HG03103 (cell line): ENCODE measurements around the gene MYO1F.
A peak's percentile ranks its signal among the peaks of the same experiment; 100 is the strongest.
"Not testable (repeated sequence)": the region's sequence is repeated elsewhere in the genome, so short reads cannot be mapped to it uniquely, and the experiment has no call there.

Source experiments
- ATAC-seq: cut with Tn5 transposase; IDR thresholded peaks from one replicate; pipeline ENCODE4 v1.9.1; 2021; ENCODE audit warnings: low read depth; ENCODE audit not compliant: unreplicated experiment

The MYO1F gene

DNA sequence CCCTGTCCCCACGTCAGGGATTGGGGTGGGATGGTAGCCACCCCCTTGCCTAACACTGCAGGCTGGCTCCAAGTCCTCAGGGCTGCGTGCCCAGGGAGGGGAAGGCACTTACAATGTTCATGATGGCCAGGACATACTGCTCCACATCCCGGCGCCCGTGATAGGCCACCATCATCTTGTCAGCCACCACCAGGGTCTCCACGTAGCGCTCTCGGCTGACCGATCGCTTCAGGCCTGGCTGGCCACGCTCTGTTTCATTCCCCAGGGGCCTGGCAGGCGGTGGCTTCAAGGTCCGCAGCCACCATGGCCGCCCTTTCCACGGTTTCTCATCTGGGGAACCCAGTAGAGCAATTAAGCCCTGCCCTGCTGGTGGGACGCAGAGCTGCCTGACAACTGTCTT lies 23.6 kb upstream of the MYO1F start:
- no peak for ATAC-seq

- ATAC-seq: no peak
Observed at GRCh38 chr19:8600064-8600463, 22.8 kb upstream of the MYO1F start.

- no peak for ATAC-seq
Observed at GRCh38 chr19:8596168-8596567, 18.9 kb upstream of the MYO1F start.

GRCh38 chr19:8595651-8596050 lies 18.4 kb upstream of the MYO1F start:
- ATAC-seq: no peak

- no peak for ATAC-seq
Observed at GRCh38 chr19:8593931-8594330, 16.7 kb upstream of the MYO1F start.

DNA sequence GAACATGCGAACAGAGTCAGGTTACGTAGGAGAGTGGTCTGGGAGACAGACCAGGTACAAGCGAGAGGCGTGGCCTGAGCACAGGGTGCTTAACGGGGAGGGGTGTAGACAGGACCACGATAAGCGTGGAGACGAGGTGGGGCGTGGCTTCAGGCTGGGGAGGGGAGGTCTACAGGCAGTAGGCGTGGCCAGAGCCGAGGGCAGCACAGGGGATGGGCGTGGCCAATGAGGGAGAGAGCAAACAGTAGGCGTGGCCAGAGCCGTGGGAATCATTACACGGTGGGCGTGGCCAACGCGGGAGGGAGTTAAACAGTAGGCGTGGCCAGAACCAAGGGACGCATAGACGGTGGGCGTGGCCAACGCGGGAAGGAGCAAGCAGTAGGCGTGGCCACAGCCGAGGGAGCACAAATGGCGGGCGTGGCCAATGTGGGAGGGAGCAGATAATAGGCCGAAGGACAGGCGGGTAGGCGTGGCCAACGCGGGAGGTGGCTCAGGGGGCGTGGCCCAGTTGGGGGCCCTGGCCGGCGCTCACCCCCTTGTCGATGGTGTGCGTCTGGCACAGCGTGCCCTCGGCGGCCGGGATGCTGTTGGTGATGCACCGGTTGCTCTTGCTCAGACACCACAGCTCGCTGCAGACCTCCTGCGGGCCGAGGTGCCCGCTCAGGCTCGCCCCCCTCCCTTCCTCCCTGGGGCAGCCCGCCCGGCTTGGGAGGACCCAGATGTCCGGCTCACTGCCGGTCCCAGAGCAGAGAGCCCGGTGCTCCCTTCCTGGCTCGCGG lies 15.2 kb upstream of the MYO1F start:
- ATAC-seq: no peak

DNA sequence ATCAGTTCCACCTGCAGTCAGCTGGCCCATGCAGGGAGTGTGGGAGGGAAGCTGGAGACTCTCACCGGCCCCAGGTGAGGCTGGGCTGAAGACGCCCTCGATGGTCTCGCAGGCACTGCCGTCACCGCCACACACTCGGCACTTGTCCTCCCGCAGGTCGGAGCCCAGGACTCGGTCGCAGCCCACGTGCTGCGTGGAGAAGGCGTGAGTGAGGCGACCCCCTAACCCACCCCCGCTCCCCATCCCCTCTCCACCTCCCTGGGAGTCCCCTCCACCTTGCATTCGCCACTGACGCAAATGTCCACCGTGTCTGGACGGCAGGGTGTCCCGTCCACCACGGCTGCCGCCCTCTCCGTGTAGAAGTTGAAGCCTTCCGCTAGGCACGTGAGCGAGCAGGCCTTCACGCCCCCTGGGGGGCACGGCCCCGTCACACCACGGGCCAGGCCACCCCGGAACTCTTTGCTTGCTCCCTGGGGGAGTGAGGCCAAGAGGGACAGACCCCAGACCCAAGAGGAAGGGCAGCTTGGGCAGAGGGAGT lies 12.0 kb upstream of the MYO1F start:
- ATAC-seq: no peak

DNA sequence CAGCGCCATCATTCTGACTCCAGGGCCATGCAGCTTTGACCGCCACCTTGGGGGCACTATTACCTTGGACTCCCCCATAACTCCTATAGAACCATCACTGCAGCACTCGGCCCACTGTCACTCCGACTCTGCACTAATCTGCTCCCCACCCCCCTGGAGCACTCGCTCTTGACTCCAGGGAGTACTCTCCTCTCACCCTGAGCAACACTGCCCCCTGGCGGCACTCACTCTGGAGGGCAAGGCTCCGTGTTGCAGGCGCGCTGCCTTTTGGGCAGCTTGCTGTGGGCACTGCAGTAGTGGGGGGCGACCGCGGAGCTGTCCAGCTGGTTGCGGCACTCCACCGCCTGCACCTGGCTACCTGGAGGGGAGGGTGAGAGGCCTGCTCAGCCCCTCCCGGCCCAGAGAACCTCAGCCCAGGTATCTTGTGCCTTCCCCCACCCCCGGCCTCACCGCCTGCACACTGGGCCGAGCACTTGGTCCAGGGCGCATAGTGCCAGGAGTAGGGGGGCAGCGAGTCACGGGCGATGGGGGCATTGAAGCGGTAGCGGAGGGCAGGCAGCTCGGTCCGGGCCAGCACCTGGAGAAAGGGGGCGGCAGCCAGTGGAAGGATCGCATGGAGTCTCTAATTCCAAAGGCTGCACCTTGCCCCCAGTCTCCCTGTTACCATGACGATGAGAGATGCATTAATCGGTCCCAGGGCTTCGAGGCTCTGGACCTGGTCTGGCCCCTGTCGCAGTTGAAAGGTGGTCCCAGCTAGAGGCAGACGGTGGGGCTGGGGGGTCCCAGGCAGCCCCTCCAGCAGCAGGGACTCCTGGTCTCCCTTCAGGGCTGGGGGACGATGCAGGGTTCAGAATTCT lies 8.9 kb upstream of the MYO1F start:
- no peak for ATAC-seq

DNA sequence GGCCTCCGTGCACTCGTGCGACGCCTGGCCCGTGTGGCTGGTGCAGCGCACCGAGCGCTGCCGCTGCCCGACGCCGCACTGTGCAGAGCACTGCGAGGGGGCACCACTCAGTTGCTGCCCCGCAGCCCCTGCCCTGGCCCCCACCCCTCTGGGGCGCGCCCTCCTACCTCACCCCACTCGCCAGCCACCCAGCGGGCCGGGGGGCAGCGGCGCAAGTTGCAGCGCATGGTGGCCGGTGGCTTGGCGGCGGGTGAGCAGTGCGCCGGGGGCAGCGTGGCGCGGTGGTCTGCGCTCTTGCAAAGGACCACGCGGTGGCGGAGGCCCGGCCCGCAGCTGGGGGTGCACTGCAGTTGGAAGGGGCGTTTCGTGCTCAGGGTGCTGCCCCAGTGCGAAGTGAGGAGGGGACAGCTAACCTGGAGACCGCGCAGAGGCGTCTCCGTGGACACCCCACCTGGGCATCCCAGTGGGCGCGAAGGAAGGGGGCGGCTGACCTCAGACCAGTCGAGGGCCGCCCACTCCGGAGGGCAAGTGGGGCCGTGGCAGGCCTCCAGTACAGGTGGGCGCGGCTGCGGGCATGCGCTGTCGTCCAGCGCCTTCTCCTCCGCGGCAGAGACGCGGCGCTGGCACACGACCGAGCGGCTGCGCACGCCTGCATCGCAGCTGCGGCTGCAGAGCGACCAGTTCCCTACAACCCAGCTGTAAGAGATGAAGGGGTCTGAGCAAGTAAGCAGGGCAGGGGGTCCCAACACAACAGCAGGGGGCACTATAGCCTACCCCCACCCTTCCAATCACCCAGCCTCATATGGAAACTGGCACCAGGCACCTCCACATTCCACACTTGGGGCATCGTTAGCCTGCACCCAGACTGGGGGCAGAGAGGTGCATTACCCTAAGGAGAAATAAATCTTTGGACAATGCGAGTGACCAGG lies 8.0 kb upstream of the MYO1F start:
- ATAC-seq: no peak

DNA sequence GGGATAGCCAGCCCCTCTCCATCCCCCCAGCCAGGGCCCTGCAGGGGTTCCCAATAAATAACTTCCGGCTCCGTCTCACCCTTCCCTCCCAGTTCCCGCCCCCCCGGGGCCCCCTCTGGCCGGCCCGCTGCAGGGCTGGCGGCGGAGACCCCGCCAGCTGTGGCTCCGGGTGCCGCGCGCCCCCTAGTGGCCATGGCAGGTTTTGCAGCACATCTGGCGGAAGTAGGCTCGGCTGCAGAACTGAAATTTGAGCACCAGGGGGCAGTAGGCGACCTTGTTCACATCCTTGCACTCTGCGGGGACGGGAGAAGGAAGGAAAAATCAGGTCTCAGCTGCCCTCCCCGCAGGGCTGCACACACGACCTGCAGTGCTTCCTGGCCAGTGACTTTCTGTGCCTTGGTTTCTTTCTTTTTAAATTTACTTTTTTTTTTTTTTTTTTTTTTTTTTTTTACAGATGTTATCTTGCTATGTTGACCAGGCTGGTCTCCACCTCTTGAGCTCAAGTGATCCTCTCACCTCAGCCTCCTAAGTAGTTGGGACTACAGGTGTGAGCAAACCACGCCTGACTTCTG lies 3.6 kb upstream of the MYO1F start:
- ATAC-seq: no peak

DNA sequence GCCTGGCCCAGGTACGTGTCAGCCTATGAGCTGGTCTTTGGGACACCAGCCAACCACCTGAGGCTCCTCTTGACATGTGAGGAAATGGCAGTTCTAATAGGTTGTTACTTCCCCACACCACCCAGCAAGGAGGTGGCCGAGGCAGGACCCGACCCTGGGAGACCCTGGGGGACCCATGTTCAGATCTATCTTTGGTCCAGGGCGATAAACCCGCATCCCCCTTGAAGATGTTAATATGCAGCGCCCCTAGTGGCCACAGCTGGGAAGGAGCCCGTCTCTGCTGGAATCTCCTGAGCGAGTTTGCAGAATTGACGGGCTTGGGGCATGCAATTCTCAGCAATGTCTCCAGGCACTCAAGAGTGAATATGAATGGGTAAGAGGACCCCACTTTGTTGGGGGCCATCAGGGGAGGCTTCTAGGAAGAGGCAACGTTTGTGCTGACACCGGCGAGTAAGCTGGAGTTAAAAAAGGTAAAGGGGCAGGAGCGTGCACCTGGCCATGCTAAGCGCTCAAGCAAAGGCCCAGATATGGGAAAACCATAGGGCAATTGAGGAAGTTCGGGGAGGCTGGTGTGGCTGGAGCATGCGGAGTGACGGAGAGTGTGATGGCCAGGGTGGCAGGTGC lies 1.5 kb upstream of the MYO1F start:
- no peak for ATAC-seq

GRCh38 chr19:8577741-8578140 lies 499 bp upstream of the MYO1F start:
- no peak for ATAC-seq

DNA sequence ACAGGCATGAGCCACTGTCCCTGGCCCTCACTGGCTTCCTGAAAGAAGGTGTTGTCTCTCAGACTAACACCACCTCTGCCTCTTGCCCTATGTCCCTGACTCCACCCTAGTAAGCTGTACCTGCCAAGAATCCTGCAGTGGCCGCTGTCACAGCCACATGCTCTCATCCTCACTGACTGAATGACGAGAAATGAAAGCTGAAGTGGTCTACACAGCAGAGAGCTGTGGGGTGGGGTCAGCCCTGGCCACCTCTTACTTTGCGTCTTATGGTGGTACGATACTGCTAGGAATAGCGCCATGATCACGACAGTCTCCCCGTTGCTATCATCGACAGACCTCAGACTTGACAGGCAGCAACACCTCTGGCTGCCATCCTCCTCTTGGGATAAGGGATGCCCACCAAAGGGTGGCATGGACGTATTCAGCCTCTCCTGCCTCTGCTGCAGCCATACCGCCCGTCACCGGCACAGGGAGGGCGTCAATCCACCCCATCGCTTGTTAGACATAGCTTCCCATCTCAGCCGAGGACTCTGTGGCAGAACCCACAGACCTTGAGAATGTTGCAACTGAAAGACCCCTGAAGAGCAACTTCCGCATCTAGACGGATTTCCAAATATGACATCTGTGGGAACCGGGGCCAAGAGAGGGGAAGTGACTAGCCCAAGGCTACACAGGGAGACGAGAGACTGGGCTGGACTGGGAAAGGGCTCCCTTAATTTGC lies 809 bp downstream of the MYO1F start:
- no peak for ATAC-seq

DNA sequence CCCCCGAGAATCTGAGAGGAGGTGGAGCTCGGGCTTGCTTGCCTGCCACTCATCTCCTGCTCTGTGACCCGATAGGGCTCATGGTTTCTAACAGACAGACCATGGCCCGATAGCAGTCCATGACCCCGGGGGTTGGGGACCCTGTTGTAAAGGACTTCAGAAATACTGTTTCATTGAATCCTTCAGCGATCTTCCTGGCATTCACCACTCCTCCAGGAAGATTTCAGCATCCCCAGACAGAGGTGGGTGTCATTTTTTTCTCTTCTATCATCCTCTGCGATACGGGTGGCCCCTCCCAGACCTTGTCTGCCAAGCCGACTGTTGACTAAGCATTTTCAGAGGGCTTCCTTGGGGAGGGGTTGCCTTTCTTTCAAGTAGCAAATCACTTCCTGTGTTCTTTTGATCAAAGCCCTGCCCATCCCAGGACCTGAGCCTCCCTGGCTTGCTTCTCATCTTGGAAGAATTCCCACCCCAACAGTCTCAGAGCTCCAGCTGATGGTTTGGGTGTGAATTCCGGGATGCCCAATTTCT lies 1.7 kb downstream of the MYO1F start:
- ATAC-seq: no peak

- not testable (repeated sequence) for ATAC-seq
Observed at GRCh38 chr19:8574619-8574922, 2.7 kb downstream of the MYO1F start.

DNA sequence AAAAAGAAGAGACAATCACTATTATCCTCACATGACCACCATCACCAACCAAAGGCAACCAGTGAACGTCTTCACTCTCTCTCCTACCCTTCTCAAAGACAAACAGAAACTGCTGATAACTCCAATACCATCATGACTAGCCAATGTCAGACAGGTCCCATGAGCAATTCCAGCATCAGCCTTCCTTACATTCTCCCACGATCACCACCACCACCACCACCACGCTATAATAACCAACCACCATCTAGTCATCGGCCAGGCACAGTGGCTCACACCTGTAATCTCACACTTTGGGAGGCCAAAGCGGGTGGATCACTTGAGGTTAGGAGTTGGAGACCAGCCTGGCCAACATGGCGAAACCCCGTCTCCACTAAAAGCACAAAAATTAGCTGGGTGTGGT lies 3.9 kb downstream of the MYO1F start:
- no peak for ATAC-seq

- no peak for ATAC-seq
Observed at GRCh38 chr19:8571006-8571411, 6.2 kb downstream of the MYO1F start.

- ATAC-seq: peak; percentile 71
Observed at GRCh38 chr19:8569066-8569771, 8.0 kb downstream of the MYO1F start.
